Cardiac muscle cell (in vitro differentiated cells and primary cell): Measurements from ENCODE around the gene ERGIC1. TPM values are rescaled to one million over a fixed set of nuclear protein-coding genes. Genes with fewer than 3 reads are reported as not detected.

Experiments
- DNase-seq, 2 donors: peaks; one replicate each; pipeline versions ENCODE4 v3.0.0 to v3.0.0-alpha.2; 2010 to 2017; ENCODE audit warnings: low read depth in 1 of 2, low spot score in 1 of 2
- H3K27ac ChIP-seq: fragments of 200-600 bp; sonication (generic); 2 replicates; pipeline ENCODE4 v1.5.1; 2016
- H3K27me3 ChIP-seq: fragments of 200-600 bp; sonication (generic); 2 replicates; pipeline ENCODE4 v1.6.0; 2016; ENCODE audit warnings: control low read depth
- H3K36me3 ChIP-seq: fragments of 200-600 bp; sonication (generic); 2 replicates; pipeline ENCODE4 v1.5.1; 2016; ENCODE audit warnings: control low read depth
- H3K4me1 ChIP-seq: fragments of 200-600 bp; sonication (generic); 2 replicates; pipeline ENCODE4 v1.8.1; 2017; ENCODE audit warnings: low read depth, mild to moderate bottlenecking, mixed run types
- H3K4me3 ChIP-seq: fragments of 200-600 bp; sonication (generic); 2 replicates; pipeline ENCODE4 v1.5.1; 2016; ENCODE audit warnings: mild to moderate bottlenecking
- H3K9me3 ChIP-seq: fragments of 200-600 bp; sonication (generic); 2 replicates; pipeline ENCODE4 v1.5.1; 2017; ENCODE audit warnings: low read depth, mild to moderate bottlenecking, control low read depth
- polyA plus RNA-seq: library from polyadenylated mRNA; unstranded; fragments of >200 nt; fragmentation: Nextera tagmentation; extraction: Ambion mirVana; gene quantifications from 2 replicates; pipeline ENCODE4 v1.2.1, GENCODE V29; 2016
- total RNA-seq: library from RNA; depleted of rRNA; stranded (reverse); fragments of >200 nt; gene quantifications from 2 replicates; pipeline ENCODE4 v1.2.3, GENCODE V29; 2016
- TF ChIP-seq, protein P1 (sequence below): IDR thresholded peaks from 2 replicates; pipeline ENCODE4 v1.5.1; 2012; ENCODE audit warnings: low read depth, mild to moderate bottlenecking, low read length

The ERGIC1 gene
- total and polyA plus RNA-seq, 2 experiments from 2014 or later = 15.4 to 77.3 TPM

DNA sequence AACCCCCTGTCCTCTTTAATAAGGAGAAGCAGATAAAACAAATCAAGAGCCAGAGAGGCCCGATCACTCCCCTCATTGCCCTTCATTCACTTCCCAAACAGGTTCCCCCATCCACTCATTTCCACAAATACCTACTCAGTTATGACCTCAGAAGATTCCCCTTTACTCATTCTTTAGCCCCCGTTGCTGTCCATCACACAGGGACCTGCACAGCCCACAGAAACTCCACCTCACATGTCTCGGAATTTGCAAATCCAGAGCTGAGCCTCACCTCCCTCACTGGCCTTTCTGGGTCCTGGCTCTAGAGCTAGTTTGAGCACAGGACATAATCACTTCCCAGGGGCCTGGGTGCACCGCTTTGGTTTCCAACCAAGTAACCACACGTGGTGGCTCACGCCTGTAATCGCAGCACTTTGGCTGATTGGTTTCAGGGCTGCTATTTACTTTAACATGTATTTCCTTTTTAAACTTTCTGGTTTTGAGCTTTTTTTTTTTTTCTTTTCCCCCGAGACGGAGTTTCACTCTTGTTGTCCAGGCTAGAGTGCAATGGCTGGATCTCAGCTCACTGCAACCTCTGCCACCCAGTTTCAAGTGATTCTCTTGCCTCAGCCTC, 167.3 kb downstream of the ERGIC1 start:
- no peaks in the 10 kb centered on the region for H3K9me3 ChIP-seq
- H3K27me3 ChIP-seq = no peaks in the 10 kb centered on the region
- DNase-seq = no peak
- no peak overlapping the region for H3K27ac ChIP-seq
- peaks cover 4% of the 10 kb centered on the region for H3K36me3 ChIP-seq
- no peaks in the 10 kb centered on the region for H3K4me1 ChIP-seq
- no peak overlapping the region for H3K4me3 ChIP-seq
- TF ChIP-seq, protein P1, sequence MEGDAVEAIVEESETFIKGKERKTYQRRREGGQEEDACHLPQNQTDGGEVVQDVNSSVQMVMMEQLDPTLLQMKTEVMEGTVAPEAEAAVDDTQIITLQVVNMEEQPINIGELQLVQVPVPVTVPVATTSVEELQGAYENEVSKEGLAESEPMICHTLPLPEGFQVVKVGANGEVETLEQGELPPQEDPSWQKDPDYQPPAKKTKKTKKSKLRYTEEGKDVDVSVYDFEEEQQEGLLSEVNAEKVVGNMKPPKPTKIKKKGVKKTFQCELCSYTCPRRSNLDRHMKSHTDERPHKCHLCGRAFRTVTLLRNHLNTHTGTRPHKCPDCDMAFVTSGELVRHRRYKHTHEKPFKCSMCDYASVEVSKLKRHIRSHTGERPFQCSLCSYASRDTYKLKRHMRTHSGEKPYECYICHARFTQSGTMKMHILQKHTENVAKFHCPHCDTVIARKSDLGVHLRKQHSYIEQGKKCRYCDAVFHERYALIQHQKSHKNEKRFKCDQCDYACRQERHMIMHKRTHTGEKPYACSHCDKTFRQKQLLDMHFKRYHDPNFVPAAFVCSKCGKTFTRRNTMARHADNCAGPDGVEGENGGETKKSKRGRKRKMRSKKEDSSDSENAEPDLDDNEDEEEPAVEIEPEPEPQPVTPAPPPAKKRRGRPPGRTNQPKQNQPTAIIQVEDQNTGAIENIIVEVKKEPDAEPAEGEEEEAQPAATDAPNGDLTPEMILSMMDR = no peak

Other genes starting within 250 kb of the ERGIC1 start
- 32.7 and 55.8 TPM in 2 replicates for gene NEURL1B, start 193.0 kb upstream of the ERGIC1 start, total RNA-seq
- gene NEURL1B, start 193.0 kb upstream of the ERGIC1 start, polyA plus RNA-seq = 4.6 and 7.6 TPM in 2 replicates
- 38.7 and 49.4 TPM in 2 replicates for gene DUSP1, start 63.1 kb upstream of the ERGIC1 start, total RNA-seq
- 27.1 and 32.2 TPM in 2 replicates for gene DUSP1, start 63.1 kb upstream of the ERGIC1 start, polyA plus RNA-seq
- gene RPL26L1, start 125.2 kb downstream of the ERGIC1 start, total RNA-seq = 56.7 and 73.4 TPM in 2 replicates
- 91.4 and 108 TPM in 2 replicates for gene RPL26L1, start 125.2 kb downstream of the ERGIC1 start, polyA plus RNA-seq
- gene ATP6V0E1, start 149.5 kb downstream of the ERGIC1 start, total RNA-seq = 52.2 and 64.2 TPM in 2 replicates
- 224 and 301 TPM in 2 replicates for gene ATP6V0E1, start 149.5 kb downstream of the ERGIC1 start, polyA plus RNA-seq
- gene CREBRF, start 222.1 kb downstream of the ERGIC1 start, total RNA-seq = 11.6 and 11.9 TPM in 2 replicates
- 5.8 and 18.0 TPM in 2 replicates for gene CREBRF, start 222.1 kb downstream of the ERGIC1 start, polyA plus RNA-seq